Stomach (tissue), 9 donors: ENCODE measurements around the gene PLG. TPM values are rescaled to one million over a fixed set of nuclear protein-coding genes. Genes with fewer than 3 reads are reported as not detected.
"Not testable (repeated sequence)": the region's sequence is repeated elsewhere in the genome, so short reads cannot be mapped to it uniquely, and the experiment has no call there.

Experiments used
- DNase-seq, 2 donors: peaks; one replicate each; pipeline versions ENCODE4 v3.0.0 to v3.0.0-alpha.2; 2013 to 2019
- H3K27ac ChIP-seq, 5 donors: fragments of 200-600 bp in 4 of 5; sonication (generic) in 4 of 5; one replicate each; pipeline ENCODE4 v1.5.1; 2013 to 2019; ENCODE audit warnings: mild to moderate bottlenecking in 1 of 5, moderate library complexity in 1 of 5
- H3K27me3 ChIP-seq, 3 donors: fragments of 200-600 bp; sonication (generic); one replicate each; pipeline ENCODE4 v1.5.1; 2017 to 2019; ENCODE audit warnings: mixed run types in 1 of 3
- H3K36me3 ChIP-seq, 4 donors: fragments of 200-600 bp; sonication (generic); 1 replicate in 3 of 4; 2 replicates in 1 of 4; pipeline ENCODE4 v1.5.1; 2016 to 2019
- H3K4me1 ChIP-seq, 4 donors: fragments of 200-600 bp; sonication (generic); one replicate each; pipeline ENCODE4 v1.5.1; 2016 to 2019
- H3K4me3 ChIP-seq, 4 donors: fragments of 200-600 bp; sonication (generic) in 3 of 4; one replicate each; pipeline ENCODE4 v1.5.1; 2016 to 2019; ENCODE audit warnings: mild to moderate bottlenecking in 1 of 4
- H3K9me3 ChIP-seq, 4 donors: fragments of 200-600 bp; sonication (generic); one replicate each; pipeline ENCODE4 v1.5.1; 2016 to 2019
- EP300 ChIP-seq: sonication (generic); formaldehyde crosslinking; IDR thresholded peaks from one replicate; pipeline ENCODE4 v1.6.1; 2017; ENCODE audit warnings: antibody characterized with exemption
- POLR2A ChIP-seq, 4 donors: fragments of 450-650 bp; IDR thresholded peaks; one replicate each; pipeline ENCODE4 v1.6.1; 2016; ENCODE audit warnings: antibody characterized with exemption in 4 of 4, control low read depth in 2 of 4, mild to moderate bottlenecking in 1 of 4, moderate library complexity in 1 of 4
- POLR2AphosphoS5 ChIP-seq, 3 donors: sonication (generic); formaldehyde crosslinking; IDR thresholded peaks; one replicate each; pipeline ENCODE4 v1.6.1; 2016; ENCODE audit warnings: antibody characterized with exemption in 3 of 3
- WGBS, 5 donors: extraction: QIAGEN DNeasy Blood & Tissue Kit in 3 of 5; methylation state at CpG; one replicate each; pipeline versions ENCODE4 v1.1.5 to v1.1.7; 2013 to 2018; 5-methylcytosine and 5-hydroxymethylcytosine counted together
- intact Hi-C: fragments of 100-400 bp; cut with DNase I; formaldehyde crosslinking; loops from one replicate; pipeline ENCODE4 v1.15.1; 2023; ENCODE audit warnings: low total_unique reads
- polyA plus RNA-seq, 3 donors: library from polyadenylated mRNA; stranded (reverse); fragments of 200-250 nt; gene quantifications; one replicate each; pipeline ENCODE4 v1.2.3, GENCODE V29; 2013
- total RNA-seq, 5 donors: library from RNA; depleted of rRNA; stranded (reverse); fragments of >200 nt; gene quantifications; one replicate each; pipeline versions ENCODE4 v1.1.0 to v1.2.3, GENCODE V29; 2014 to 2016
- TF ChIP-seq, protein P1 (sequence below), 7 experiments: fragments of 450-650 bp in 4 of 7; fragments of 200-600 bp in 3 of 7; sonication (generic) in 3 of 7; IDR thresholded peaks; one replicate each; pipeline ENCODE4 v1.5.1; 2016 to 2019; ENCODE audit warnings: antibody characterized with exemption in 7 of 7, control low read depth in 2 of 7, mild to moderate bottlenecking in 1 of 7
- donor health status: healthy with polysubstance abuse.
- donor health status: Bipolar disorder and iron deficiency.
- donor health status: healthy.

PLG gene
- total and polyA plus RNA-seq, 8 donors = 3.3 TPM; not detected in 7

DNA sequence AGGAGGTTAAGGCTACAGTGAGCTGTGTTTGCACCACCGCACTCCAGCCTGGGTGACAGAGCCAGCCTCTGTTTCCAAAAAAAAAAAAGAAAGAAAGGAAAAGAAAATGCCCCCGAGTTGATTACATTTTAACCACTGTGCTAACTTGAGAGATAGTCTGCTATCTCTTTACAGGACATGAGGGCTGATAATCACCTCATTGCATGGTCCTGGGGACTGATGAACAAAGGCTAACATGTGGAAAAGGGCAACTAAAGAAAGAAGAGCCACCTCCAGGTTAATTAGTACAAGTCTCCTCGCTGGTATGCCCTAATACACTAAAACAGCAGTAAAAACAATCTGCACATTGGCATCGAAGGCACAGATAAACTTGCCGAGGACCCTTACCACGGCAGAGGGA is 4.2 kb upstream of the PLG start:
- Histone ChIP-seq H3K36me3 (no peaks in the 10 kb centered on the region), H3K4me1 (peaks cover 0 to 6% (median 0%) of the 10 kb centered on the region in 4 donors), H3K9me3 (peaks cover 0 to under 1% (median 0%) of the 10 kb centered on the region in 4 donors), H3K27me3 (no peaks in the 10 kb centered on the region), H3K27ac (no peak overlapping the region), H3K4me3 (no peak overlapping the region)
- WGBS, 5 donors = 42 to 65% (median 55%) methylated on average over 6 of the region's 6 CpGs
- intact Hi-C loops = no loop called here
- TF ChIP-seq EP300 (no peak), POLR2AphosphoS5 (IDR thresholded peaks at IDR 0.05) (no peak), POLR2A (IDR thresholded peaks at IDR 0.05) (no peak)
- TF ChIP-seq, protein P1, sequence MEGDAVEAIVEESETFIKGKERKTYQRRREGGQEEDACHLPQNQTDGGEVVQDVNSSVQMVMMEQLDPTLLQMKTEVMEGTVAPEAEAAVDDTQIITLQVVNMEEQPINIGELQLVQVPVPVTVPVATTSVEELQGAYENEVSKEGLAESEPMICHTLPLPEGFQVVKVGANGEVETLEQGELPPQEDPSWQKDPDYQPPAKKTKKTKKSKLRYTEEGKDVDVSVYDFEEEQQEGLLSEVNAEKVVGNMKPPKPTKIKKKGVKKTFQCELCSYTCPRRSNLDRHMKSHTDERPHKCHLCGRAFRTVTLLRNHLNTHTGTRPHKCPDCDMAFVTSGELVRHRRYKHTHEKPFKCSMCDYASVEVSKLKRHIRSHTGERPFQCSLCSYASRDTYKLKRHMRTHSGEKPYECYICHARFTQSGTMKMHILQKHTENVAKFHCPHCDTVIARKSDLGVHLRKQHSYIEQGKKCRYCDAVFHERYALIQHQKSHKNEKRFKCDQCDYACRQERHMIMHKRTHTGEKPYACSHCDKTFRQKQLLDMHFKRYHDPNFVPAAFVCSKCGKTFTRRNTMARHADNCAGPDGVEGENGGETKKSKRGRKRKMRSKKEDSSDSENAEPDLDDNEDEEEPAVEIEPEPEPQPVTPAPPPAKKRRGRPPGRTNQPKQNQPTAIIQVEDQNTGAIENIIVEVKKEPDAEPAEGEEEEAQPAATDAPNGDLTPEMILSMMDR (IDR thresholded peaks at IDR 0.05) = no peak
- DNase-seq = no peak

DNA sequence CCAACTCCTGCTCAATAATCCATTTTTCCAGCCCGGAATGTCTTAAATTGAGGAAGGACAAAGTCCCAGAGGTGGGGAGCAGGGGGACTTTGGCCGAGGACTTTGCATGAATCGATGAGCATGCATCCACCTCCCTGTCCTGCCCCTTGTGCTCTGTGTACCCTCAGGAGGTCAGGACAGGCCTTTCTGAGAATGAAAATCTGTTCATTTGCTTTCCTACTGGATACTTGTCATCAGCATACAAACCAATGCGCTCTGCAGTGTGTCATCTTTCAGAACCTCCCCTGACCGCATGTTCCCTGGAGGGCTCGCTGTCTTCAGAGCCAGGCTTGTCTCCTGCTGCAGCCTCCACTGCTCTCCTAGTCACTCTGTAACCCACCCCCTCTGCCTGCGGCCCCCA is 2.6 kb downstream of the PLG start:
- 76 to 88% (median 86%) methylated on average over 7 of the region's 7 CpGs for WGBS, 5 donors
- not testable (repeated sequence) for H3K27ac ChIP-seq

DNA sequence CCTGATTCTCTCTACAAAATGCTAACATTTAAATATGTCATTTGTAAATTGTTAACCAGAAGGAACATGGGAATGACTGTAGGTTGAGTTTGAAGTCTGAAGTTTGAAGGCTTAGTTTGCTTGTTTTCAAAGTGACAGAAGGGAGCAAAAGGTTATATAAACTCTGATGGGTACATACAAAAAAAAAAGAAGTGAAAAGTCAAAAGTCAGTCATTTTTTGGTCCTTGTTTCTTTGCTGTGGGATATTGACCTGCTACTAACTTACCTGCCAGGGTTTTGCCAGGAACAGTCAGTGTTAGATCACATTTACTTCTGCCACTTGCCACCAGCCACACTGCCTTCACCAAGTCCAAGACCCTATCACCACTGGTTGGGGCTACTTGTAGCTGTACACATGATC is 6.9 kb downstream of the PLG start:
- intact Hi-C loops, H3K36me3 ChIP-seq, H3K27ac ChIP-seq: not testable (repeated sequence)

More for the DNA sequence above, 2.6 kb downstream of the PLG start:
- H3K4me3 ChIP-seq, H3K36me3 ChIP-seq, H3K27me3 ChIP-seq, H3K4me1 ChIP-seq, DNase-seq, H3K9me3 ChIP-seq, intact Hi-C loops: not testable (repeated sequence)

DNA sequence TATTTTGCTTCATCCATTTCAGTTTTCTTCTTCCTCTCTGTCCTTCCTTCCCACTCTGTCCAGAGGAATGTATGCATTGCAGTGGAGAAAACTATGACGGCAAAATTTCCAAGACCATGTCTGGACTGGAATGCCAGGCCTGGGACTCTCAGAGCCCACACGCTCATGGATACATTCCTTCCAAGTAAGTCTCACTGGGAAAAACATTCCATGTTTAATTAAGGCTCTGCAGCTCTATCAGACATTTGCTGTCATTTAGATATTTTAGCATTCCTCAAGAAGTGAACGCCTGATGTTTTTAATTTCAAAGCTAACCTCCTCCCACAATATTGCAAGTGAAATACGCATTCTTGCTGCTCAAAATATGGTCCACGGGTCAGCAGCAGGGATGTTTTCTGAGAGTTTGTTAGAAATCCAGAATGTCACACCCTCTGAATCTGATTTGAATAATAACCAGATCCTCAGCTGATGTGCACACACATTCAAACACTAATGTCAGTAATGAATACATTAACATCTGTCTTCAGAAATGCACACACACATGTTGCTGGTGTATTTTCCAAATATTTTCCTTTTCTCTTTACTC is 12.8 kb downstream of the PLG start:
- DNase-seq = no peak
- Histone ChIP-seq H3K4me3 (no peak overlapping the region), H3K27me3 (no peaks in the 10 kb centered on the region), H3K9me3 (no peaks in the 10 kb centered on the region), H3K4me1 (no peaks in the 10 kb centered on the region), H3K27ac (no peak overlapping the region), H3K36me3 (no peaks in the 10 kb centered on the region)
- intact Hi-C loops = no loop called here
- 74 to 88% (median 82%) methylated on average over 5 of the region's 5 CpGs for WGBS, 5 donors
- no peak for TF ChIP-seq EP300
- TF ChIP-seq, protein P1 (IDR thresholded peaks at IDR 0.05) = no peak

More for the DNA sequence above, 6.9 kb downstream of the PLG start:
- not testable (repeated sequence) for H3K4me3 ChIP-seq, H3K9me3 ChIP-seq, H3K27me3 ChIP-seq, DNase-seq, H3K4me1 ChIP-seq

DNA sequence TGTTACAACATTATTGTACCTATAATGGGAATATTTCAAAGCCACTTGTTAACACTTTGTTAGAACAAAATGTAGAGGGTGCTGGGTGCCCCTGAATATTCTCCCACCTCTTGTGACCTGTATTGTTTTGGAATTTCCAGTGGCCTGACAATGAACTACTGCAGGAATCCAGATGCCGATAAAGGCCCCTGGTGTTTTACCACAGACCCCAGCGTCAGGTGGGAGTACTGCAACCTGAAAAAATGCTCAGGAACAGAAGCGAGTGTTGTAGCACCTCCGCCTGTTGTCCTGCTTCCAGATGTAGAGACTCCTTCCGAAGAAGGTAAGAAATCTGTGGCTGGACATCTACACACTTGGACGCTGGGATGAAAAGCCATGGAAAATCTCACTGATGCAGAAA is 28.9 kb downstream of the PLG start:
- Histone ChIP-seq H3K4me1 (peaks cover 0 to 4% (median 0%) of the 10 kb centered on the region in 4 donors), H3K27ac (no peak overlapping the region), H3K9me3 (no peaks in the 10 kb centered on the region), H3K4me3 (no peak overlapping the region), H3K36me3 (no peaks in the 10 kb centered on the region), H3K27me3 (peaks cover 0 to 14% (median 0%) of the 10 kb centered on the region in 3 donors)
- WGBS, 5 donors = 39 to 46% (median 40%) methylated on average over 6 of the region's 6 CpGs
- TF ChIP-seq, protein P1 (IDR thresholded peaks at IDR 0.05) = no peak
- TF ChIP-seq POLR2A (IDR thresholded peaks at IDR 0.05) = no peak
- TF ChIP-seq EP300 = no peak
- no peak for TF ChIP-seq POLR2AphosphoS5 (IDR thresholded peaks at IDR 0.05)
- no peak for DNase-seq
- intact Hi-C loops = loop anchor here (10.0 kb wide), 1 partner anchor 644 kb away; no protein-coding TSS in a partner anchor
